HG03139 (cell line): Measurements from ENCODE around the gene ATF4.
"Not testable (repeated sequence)": the region's sequence is repeated elsewhere in the genome, so short reads cannot be mapped to it uniquely, and the experiment has no call there.

Experiments
- ATAC-seq: cut with Tn5 transposase; IDR thresholded peaks from one replicate; pipeline ENCODE4 v1.9.1; 2021; ENCODE audit not compliant: unreplicated experiment

Gene ATF4

DNA sequence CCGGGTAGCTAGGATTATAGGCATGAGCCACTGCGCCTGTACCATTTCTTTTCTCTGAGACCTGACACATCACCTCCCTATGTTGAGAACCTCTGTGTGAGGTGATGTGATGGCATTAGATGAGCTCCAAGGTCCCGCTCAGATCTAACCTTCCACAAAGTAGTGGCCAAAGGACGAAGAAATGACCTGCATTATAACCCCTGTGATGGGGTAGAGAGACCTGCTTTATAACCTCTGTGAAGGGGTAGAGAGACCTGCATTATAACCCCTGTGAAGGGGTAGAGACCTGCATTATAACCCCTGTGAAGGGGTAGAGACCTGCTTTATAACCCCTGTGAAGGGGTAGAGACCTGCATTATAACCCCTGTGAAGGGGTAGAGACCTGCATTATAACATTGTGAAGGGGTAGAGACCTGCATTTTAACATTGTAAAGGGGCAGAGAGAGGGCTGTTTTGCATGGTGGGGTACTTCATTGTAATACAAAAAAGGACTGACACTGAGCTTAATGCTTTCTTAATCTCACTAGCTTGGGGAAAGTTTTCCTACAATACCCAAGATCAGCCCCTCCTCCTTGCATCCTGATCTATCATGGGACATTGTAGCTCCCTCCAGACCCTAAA is 9.7 kb upstream of the ATF4 start:
- ATAC-seq, result no peak

DNA sequence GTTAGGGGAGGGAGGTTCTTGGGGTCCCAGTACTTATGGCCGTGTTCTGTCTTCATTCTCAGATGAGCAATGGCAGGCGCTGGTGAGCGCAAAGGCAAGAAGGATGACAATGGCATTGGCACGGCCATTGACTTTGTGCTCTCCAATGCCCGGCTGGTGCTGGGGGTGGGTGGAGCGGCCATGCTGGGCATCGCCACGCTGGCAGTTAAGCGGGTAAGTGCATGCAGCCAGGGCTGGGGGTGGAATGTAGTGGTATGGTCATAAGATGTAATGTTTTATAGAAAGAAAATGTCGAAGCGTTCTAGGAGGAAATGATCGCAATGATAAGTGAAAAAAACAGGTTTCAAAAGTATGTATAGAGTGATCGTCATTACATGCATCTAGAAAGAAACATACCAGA is 9.1 kb upstream of the ATF4 start:
- ATAC-seq, result no peak

DNA sequence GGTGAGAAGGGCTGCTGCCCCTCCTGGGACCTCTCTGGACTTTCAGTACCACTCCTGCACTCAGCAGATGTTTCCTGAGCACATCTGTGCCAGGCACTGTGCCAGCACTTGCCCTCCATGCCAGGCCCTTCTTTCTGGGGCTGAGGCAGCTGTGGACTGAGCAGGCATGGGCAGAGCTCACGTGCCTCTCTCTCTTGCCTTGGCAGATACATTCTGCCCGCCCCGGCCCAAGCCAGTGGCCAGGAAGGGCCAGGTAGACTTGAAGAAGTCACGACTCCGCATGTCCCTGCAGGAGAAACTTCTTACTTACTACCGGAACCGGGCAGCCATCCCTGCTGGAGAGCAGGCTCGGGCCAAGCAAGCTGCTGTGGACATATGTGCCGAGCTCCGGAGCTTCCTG is 8.3 kb upstream of the ATF4 start:
- ATAC-seq, result no peak

DNA sequence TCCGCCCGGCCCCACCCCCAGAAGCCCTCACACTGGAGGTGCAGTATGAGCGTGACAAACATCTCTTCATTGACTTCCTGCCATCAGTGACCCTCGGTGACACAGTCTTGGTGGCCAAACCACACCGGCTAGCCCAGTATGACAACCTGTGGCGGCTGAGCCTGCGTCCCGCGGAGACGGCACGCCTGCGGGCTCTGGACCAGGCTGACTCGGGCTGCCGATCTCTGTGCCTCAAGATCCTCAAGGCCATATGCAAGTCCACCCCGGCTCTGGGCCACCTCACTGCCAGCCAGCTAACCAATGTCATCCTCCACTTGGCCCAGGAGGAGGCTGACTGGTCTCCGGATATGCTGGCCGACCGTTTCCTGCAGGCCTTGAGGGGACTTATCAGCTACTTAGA is 6.6 kb upstream of the ATF4 start:
- no peak for ATAC-seq

DNA sequence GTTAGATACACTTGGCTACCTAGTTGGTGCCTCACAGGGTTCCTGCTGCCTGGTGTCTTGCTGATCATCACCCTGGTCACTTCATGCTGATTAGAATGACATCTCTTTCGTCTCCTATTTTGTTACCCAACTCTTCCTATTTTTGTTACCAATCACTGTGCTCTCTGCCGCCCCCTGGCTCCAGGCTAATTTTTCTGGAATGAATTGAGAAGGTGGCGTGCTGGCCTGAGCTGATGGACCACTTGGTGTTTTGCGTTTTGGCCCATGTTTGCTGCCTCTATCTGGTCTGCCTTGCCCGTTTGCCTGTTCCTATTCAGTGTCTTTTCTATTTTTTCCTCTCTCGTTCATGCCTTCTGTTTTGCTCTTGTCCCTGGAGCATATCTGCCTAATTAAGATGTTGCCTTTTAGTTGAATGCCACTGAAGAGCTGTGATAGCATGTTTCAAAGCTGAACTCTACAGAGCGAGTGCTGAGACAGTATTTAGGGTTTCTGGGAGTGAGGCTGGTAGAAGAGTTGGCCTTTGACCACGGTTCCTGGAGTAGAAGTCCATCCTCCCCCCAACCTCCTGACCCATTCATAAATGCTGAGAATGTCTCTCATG is 5.9 kb upstream of the ATF4 start:
- ATAC-seq, result no peak

DNA sequence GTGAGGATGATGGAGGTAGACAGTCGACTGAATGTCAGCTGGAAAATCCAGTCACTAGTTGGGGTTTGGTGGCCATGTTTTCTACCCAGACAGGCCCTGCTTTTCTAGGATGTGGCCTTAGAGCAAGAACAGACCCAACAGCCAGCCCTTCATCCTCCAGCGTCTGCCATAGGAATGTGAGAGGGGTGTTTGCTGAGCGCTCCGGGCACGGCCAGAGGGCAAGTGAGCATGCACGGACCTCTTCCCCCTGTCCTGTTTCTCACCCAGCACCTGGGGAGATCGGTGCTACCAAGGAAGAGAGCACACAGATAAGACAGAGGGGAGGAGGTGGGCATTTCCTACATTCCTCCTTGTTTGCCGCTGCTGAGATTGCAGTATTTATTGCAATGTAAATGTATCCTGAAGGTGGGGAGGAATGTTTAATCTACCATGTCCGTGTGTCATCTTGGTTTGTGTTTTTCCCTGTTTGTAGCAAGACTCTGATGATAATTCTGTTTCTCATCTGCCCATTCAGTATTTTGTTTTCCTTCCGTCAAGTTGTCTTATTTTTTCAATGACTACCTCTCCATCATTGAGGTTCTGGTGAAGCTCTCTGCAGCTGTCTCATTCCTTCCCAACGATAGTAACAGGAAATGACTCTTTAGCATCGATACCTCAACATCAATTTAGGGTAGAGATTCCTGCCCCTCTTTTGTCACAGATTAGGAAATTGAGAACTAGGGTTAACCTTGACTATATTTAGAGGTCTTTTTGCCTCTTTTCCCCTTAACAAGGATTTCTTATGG is 4.9 kb upstream of the ATF4 start:
- ATAC-seq, result no peak

DNA sequence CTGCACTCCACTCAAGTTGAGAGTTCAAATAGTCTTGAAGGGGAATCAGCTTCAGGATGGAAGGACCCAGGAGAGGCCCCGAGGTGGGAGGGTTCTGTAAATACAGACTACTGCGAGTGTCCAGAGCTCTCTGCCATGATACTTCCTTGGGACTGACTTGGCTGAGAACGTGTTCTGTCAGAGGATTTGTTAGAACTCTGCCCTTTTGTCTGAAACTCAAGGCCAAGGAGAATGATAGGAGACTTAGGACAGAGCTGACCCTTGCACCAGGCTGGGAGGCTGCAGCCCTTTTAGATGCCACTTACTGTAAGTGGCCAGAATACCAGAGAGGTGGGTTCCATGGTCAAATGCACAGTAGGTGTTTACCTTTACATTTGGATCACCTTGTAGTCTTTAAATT is 2.9 kb upstream of the ATF4 start:
- ATAC-seq, result no peak

DNA sequence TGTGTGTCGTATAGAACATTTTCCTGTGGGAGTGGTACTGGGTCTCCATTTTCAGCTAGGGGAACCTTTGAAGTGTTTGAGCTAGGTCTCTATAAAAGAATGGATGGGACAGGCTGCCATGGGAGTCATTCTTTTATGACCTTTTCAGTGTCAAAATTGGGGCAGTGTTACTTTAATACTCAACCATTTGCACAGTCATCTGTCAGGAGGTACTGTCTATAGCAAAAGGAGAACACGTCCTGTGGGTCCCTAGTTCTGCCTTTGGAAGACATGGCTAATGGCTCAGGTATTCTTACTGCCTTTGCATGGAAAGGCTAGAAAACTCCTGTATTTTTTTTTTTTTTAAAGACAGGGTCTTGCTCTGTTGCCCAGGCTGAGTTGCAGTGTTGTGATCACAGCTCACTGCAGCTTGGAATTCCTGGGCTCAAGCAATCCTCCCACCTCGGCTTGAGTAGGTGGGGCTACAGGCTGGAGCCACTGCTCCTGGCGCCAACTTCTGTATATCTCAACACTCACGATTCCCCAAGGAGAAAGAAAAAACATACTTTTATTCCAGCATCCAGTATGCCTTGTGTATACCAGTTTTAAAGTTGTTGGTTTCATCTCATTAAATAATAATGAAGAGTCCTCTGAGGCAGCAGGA is 2.1 kb upstream of the ATF4 start:
- no peak for ATAC-seq

DNA sequence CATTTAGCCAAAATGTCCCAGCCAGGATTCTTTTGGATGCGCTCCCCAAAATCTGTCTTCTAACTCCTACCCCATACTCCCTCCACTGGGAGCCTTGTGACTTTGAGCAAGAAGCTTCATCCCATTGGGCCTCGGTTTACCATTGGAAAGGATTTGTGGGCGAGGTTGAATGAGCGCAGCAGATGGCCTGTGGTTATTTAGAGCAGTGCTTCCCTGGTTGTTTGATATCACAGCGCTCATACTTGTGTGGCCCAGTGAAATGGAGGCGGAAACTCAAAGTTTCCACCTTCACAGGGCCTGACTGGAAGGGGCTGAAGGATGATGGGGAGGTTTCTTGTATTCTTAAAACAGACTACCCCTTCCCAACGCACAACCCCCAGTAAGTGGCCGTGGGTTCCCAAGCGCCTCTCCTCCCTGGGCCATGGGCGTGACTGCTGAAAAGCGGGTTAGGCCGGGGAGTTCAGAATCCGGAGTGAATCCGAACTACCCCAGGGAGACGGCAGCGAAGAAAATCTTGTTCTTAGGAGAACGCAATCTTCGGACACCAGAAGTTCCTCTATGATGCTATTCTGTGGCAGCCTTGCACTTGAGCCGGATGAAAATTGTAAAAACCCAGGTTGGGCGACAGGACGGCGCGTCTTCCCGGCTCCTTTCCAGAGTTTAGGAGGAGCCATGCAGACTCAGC is 1.2 kb upstream of the ATF4 start:
- peak; percentile 2 for ATAC-seq

DNA sequence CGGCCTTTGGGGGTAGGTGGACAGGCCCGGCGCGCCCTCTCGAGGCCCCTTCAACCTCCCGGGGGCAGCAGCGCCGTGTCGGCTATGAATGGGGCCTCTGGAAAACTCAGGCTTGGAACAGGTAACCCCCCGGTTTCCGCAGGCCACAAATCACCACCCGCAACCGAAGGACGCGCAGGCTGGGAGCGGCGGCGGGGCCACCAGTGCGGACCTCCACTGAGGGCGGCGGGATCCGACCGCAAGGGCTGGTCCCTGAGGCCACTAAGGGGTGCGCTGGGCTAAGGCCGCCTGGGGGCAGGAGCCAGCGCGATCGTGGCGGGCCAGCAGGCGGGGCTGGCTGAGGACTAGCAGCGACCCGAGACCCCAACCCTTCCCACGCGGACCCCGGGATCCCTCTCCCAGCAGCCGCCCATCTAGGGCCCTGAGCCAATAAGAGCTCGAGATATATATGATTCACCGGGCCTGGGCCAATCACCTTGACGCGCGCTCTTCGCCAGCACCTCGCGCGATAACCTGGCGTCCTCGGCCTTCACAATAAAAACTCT is 609 bp upstream of the ATF4 start:
- ATAC-seq, result peak; percentile 72

DNA sequence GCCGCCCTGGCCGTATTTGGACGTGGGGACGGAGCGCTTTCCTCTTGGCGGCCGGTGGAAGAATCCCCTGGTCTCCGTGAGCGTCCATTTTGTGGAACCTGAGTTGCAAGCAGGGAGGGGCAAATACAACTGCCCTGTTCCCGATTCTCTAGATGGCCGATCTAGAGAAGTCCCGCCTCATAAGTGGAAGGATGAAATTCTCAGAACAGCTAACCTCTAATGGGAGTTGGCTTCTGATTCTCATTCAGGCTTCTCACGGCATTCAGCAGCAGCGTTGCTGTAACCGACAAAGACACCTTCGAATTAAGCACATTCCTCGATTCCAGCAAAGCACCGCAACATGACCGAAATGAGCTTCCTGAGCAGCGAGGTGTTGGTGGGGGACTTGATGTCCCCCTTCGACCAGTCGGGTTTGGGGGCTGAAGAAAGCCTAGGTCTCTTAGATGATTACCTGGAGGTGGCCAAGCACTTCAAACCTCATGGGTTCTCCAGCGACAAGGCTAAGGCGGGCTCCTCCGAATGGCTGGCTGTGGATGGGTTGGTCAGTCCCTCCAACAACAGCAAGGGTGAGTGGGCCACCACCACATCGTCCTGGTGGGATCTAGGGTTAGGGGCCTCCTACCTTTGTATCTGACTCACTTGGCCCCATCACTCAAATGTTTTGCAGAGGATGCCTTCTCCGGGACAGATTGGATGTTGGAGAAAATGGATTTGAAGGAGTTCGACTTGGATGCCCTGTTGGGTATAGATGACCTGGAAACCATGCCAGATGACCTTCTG is 934 bp downstream of the ATF4 start:
- not testable (repeated sequence) for ATAC-seq

DNA sequence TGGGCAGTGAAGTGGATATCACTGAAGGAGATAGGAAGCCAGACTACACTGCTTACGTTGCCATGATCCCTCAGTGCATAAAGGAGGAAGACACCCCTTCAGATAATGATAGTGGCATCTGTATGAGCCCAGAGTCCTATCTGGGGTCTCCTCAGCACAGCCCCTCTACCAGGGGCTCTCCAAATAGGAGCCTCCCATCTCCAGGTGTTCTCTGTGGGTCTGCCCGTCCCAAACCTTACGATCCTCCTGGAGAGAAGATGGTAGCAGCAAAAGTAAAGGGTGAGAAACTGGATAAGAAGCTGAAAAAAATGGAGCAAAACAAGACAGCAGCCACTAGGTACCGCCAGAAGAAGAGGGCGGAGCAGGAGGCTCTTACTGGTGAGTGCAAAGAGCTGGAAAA is 1.7 kb downstream of the ATF4 start:
- not testable (repeated sequence) for ATAC-seq

DNA sequence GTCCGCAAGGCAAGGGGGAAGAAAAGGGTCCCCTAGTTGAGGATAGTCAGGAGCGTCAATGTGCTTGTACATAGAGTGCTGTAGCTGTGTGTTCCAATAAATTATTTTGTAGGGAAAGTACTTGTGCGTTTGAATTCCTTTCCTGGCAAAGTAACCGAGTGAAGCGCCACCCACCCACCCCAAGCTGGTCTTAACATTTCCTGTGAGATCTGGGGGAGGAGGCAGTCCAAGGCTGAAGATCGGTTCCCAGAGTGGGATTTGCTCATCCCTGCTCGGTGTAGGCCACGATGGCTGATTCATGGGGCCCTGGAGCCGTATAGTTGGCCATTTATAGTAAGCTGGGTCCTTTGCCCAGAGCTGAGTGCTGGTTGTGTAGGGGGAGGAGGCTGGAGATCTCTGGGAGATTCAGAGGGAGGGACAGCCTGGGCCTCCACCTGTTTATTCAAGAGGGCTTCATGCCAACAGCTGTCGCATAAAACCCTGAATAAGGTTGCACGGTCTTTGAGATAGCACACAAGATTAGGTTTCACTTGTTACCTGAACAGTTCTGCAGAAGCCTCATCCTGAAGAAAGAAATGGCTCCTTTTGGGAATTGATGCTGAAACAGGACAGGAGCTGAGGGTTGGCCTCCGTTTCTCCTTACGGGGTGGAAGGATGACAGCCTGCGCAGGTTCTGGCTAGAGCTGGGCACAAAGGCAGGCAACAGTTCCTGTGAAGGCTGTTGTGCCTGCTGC is 2.4 kb downstream of the ATF4 start:
- no peak for ATAC-seq

DNA sequence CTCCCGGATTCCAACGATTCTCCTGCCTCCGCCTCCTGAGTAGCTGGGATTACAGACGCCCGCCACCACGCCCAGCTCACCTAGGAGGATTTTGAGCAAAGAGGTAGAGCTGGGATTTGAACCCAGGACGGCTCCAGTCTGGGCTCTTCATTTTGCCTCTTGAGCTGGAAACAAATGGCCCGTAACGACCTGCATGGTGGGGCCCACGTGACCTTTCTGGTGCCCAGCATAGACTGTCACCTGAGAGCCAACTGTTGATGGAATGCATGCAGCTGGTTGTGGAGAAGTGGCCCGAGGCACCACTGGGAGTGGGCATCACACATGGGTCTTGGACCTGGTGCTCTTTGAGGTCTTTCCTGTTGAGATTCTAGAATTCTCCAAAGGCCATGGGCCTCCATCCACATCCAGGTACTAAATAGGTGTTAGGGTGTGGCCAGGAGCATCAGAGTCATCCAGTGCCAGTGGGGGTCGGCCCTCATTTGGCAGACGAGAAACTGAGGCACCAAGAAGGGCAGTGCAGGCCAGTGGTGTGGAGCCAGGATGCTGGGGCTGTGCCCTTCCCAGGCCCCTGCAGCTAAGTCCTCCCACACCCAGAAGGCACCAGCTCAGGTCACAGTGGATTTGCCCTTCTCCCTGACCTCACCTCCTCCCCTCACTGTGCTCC is 3.9 kb downstream of the ATF4 start:
- ATAC-seq, result no peak

DNA sequence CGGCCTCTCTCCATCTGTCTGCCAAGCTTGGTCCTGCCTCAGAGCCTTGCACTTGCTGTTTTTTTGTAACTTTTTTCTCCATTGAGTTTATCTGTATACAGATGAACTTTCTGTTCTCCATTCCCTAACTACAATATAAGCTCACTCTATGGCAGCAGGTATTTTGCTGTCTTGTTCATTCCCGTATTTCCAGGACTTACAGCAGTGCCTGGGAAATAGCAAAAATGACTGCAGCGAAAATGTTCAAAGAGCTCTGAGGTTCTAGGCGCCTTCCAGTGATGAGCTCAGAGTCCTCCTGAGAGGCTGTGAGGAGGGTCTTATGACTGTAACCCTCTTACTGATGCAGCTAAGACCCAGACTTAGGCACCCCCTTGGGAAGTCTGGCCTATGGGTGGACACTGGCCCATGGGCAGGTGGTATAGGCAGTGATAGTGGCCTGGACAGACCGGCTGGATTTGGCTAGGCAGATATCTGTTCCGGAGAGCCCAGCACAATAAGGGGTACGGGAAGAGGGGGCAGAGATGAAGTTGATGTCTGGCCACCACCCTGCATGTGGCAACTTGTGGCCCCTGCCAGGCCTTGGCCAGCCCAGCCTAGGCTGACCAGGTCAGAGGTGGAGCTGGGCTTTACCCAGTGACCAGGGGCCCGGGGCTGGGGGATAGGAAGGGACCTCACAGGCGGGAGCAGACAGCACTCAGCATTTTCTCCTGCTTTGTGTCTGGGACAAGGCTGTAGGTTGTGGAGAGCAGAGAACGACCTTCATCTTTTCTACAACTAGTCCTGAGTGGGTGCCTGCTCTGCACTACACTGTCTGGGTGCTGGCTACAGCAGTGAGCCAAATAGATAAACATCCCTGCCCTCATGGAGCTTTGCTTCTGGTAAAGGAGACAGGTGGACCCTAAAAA is 4.6 kb downstream of the ATF4 start:
- ATAC-seq, result no peak

DNA sequence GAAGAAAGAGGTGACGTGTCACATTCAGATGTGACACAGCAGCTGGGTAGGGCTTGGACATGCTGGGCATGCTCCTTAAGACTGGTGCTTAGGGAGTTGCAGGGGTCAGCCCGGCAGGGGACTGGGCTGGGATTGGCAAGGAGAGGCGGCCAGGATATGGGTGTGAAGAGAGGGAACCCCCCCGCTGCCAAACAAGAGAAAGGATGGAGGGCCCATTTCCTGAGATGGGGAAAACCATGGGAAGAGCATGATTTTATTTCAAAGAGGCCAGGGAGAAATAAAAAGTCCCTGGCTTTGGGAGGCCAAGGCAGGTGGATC is 5.3 kb downstream of the ATF4 start:
- no peak for ATAC-seq

DNA sequence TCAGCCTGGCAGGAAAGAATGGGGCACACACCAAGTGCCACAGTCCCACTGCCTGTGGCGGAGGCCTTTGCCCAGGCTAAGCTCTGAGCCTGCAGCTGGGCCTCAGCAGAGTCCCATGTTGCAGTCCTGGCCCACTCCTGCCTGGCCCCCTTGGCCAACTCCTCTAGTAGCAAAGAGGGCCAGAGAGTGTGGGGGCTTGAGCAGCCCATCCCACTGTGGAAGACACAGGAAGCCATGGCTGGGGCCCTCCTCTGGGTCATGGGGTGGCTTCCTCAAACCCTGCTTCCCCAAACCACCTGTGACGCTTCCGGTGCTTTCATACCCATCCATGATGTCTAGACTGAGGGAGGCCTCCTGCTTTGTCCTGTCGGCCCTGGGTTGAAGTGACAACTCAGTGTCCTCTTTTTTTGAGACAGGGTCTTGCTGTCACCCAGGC is 6.4 kb downstream of the ATF4 start:
- ATAC-seq, result no peak

DNA sequence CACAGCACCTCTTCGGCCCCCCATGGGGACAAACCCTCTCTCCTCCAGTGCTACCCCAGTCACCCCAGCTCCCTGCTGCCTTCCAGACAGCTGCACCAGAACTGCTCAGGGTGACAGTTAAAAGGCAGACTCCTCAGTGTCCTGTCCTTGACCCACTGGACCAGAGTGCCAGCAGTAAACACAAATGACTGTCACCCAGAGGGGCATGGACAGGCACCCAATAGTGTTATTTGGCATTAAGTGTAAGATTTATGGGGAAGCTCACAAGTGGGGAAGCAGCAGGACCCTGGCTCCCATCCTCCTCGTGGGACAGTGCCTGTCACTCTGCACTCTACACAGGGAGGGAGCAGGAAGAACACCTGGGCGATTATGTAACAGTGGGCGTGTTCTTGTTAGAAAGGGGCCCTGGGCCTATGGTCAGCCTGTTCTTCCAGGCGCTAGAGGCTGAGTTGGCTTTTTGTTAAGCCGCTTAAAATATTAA is 7.2 kb downstream of the ATF4 start:
- no peak for ATAC-seq
